Activated CD4-positive, alpha-beta T cell treated with anti-CD3 and anti-CD28 coated beads, Interleukin-2, amount 10 ng/mL, durations not matched to agents 24 days and 14 days (primary cell): Measurements from ENCODE around the gene NDUFA7. TPM values are rescaled to one million over a fixed set of nuclear protein-coding genes. Genes with fewer than 3 reads are reported as not detected.

Source experiments
- DNase-seq: peaks from one replicate; pipeline ENCODE4 v3.0.0; 2022
- H3K27ac Mint-ChIP-seq: one replicate; pipeline ENCODE4 v1.8.0; 2022; ENCODE audit warnings: mild to moderate bottlenecking, mixed read lengths
- H3K27me3 Mint-ChIP-seq: one replicate; pipeline ENCODE4 v1.8.0; 2022; ENCODE audit warnings: mixed read lengths
- H3K36me3 Mint-ChIP-seq: one replicate; pipeline ENCODE4 v1.8.0; 2022; ENCODE audit warnings: low read depth, mild to moderate bottlenecking, mixed read lengths
- H3K4me1 Mint-ChIP-seq: one replicate; pipeline ENCODE4 v1.8.0; 2021; ENCODE audit warnings: mixed read lengths
- H3K4me3 Mint-ChIP-seq: one replicate; pipeline ENCODE4 v1.8.0; 2022; ENCODE audit warnings: mild to moderate bottlenecking, moderate library complexity, mixed read lengths
- H3K9me3 Mint-ChIP-seq: one replicate; pipeline ENCODE4 v1.8.0; 2021; ENCODE audit warnings: mixed read lengths
- intact Hi-C: fragments of 100-400 bp; cut with micrococcal nuclease; formaldehyde crosslinking; loops from one replicate; pipeline ENCODE4 v1.15.1; 2023
- total RNA-seq: library from RNA; stranded (reverse); gene quantifications from 2 replicates; pipeline ENCODE4 v1.2.3, GENCODE V29; 2022

The NDUFA7 gene
- total RNA-seq, 1 donor from 2014 or later, result 54.3 TPM

DNA sequence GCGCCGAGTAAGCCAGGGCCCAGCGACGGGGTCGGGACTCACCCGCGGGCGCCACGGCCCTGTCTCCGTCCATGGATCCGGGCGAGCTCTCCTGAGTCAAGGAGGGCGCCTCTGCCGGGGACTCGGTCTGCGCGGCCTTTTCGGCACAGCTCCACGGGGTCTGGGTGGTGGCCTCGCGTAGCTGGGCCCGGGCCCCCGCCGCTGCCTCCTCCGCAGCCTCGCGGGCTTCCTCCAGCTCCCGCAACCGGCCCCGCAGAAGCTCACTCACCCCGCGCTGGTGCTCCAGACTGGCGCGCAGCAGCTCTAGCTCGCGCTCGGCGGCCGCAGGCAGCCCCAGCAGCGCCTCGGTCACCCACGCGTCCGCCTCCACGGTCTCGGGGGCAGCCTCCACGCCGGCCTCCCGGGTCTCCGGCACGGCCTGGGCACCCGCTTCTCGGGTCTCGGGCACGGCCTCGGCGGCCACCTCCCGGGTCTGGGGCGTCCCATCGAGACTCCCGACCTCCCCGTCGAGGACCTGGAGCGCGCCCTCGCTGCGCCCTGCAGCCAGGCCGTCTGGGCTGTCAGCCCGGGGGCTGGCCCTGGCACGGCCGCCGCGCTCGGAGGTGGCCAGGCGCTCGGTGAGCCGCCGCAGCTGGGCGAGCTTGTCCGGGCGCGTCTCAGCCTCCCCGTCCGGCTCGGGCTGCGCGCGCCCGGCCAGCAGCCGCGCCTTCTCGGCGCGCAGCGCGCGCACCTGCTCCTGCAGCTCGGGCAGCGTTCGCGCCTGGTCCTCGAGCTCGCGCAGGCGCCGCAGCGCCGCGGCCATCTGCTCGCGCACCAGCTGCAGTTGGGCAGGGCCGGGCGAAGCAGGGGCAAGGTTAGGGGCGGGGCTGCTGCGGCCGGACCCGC is 13.5 kb upstream of the NDUFA7 start:
- no peaks in the 10 kb centered on the region for H3K36me3 Mint-ChIP-seq
- peaks cover 37% of the 10 kb centered on the region for H3K27me3 Mint-ChIP-seq
- H3K27ac Mint-ChIP-seq, result no peak overlapping the region
- H3K4me3 Mint-ChIP-seq, result no peak overlapping the region
- intact Hi-C loops, result no loop called here
- H3K9me3 Mint-ChIP-seq, result no peaks in the 10 kb centered on the region
- DNase-seq, result peak; percentile 83
- H3K4me1 Mint-ChIP-seq, result peaks cover 5% of the 10 kb centered on the region

GRCh38 chr19:8333767-8334457 is 12.7 kb upstream of the NDUFA7 start:
- H3K27ac Mint-ChIP-seq, result no peak overlapping the region
- DNase-seq, result no peak
- no peaks in the 10 kb centered on the region for H3K9me3 Mint-ChIP-seq
- intact Hi-C loops, result no loop called here
- H3K36me3 Mint-ChIP-seq, result no peaks in the 10 kb centered on the region
- H3K27me3 Mint-ChIP-seq, result peaks cover 34% of the 10 kb centered on the region
- H3K4me1 Mint-ChIP-seq, result peaks cover 5% of the 10 kb centered on the region
- H3K4me3 Mint-ChIP-seq, result no peak overlapping the region

DNA sequence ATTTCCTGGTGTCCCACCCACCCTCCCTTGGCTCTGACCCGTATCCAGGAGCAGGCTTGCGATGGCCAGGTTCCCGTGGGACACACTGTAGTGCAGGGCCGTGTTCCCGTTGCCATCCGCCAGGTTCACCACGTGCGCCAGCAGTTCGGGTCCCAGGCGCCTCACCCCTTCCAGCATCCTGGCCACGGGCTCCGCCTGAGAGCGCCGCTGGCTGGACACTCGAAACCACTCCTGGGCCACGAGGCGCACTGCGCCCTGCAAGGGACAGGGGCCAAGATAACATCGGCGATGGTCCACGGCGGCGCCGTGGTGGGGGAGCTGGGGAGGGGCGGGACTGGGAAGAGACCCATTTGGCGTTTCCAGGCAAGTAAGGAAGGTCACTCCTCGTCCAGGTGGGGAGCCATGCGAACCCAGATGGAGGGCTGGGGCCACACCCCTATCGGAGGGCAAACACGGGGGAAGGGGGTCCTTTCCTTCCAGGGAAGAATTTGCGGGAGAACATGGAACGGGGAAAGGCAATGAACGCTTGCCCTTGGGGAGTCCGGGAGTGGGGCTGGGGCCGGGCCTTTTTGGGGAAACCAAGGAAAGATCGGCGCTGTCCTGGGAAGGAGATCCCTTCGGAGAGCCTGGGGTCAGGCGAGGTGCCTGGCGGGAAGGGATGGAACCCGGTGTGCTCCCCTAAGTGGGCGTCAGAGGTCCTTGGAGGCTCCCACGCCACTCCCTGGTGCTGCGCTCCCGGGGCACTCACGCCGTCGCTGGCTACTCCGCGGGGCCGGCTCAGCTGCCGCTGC is 12.0 kb upstream of the NDUFA7 start:
- no peaks in the 10 kb centered on the region for H3K9me3 Mint-ChIP-seq
- H3K4me3 Mint-ChIP-seq, result peak overlapping the region; percentile 21
- intact Hi-C loops, result no loop called here

DNA sequence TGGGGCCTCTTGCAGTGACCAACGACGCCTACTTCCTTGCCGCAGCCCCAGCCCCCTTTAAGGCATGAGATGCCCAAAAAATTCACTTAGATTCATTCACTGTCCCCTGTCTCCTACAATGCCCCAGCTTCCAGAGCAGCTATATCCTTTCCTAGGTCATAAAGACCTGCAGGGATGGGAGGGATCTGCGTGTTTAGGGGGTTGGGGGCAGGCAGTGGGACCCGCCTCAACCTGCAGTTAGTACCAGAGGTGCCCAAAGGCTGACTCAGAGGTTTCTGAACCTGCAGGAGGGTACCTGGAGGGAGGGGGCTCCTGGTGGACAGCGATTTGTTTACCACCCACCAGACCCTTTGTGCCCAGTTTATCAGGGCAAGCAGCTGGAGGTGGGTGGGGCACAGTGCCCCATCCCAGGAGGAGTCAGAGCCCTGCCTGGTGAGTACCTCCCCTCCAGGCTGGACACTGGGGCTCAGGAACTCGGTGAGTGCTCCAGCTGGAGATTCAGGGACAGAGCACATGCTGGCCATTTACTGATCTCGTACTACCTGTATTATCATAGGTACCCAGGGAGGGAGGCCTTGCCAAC is 10.2 kb upstream of the NDUFA7 start:
- Mint-ChIP-seq H3K36me3 (no peaks in the 10 kb centered on the region), H3K27ac (no peak overlapping the region), H3K27me3 (peaks cover 30% of the 10 kb centered on the region), H3K4me3 (no peak overlapping the region), H3K9me3 (no peaks in the 10 kb centered on the region), H3K4me1 (peaks cover 3% of the 10 kb centered on the region)
- intact Hi-C loops, result no loop called here
- no peak for DNase-seq

More for the DNA sequence above, 12.0 kb upstream of the NDUFA7 start:
- H3K27ac Mint-ChIP-seq, result no peak overlapping the region
- H3K27me3 Mint-ChIP-seq, result peaks cover 35% of the 10 kb centered on the region
- no peaks in the 10 kb centered on the region for H3K36me3 Mint-ChIP-seq
- peaks cover 5% of the 10 kb centered on the region for H3K4me1 Mint-ChIP-seq
- DNase-seq, result no peak

DNA sequence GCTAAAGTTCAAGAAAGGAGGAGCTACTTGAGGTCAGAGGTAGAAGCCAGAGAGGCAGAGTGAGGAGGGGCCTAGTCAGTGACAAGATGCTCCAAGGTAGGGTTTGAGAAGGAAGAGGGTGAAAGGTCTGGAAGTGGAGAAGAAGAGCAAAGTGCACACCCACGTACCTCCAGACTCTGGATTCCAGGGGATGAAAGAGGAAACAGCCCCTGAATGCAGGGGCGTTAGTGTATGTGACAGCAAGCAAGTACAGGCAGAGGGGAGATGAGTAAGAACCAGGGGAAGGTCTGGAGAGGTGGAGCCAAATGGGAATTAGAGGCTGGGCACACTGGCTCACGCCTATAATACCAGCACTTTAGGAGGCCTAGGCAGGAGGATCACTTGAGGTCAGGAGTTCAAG is 8.8 kb upstream of the NDUFA7 start:
- no peaks in the 10 kb centered on the region for H3K36me3 Mint-ChIP-seq
- intact Hi-C loops, result no loop called here
- peaks cover 23% of the 10 kb centered on the region for H3K27me3 Mint-ChIP-seq
- no peak for DNase-seq
- no peaks in the 10 kb centered on the region for H3K9me3 Mint-ChIP-seq
- H3K4me3 Mint-ChIP-seq, result no peak overlapping the region
- H3K27ac Mint-ChIP-seq, result no peak overlapping the region
- H3K4me1 Mint-ChIP-seq, result no peaks in the 10 kb centered on the region

DNA sequence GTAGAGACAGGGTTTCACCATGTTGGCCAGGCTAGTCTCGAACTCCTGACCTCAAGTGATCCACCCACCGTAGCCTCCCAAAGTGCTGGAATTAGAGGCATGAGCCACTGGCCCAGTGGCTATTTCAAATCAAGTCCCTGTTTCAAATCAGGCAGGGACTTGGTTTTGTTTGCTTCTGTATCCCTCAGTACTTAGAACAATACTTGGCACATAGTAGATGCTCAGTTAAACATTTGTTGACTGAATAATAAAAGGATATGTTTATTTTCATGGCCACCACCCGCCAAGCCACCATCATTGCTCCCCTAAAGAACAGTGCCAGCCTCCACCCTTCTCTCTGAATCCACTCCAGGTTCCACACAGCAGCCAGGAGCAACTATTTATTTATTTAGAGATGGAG is 4.3 kb upstream of the NDUFA7 start:
- DNase-seq, result no peak

DNA sequence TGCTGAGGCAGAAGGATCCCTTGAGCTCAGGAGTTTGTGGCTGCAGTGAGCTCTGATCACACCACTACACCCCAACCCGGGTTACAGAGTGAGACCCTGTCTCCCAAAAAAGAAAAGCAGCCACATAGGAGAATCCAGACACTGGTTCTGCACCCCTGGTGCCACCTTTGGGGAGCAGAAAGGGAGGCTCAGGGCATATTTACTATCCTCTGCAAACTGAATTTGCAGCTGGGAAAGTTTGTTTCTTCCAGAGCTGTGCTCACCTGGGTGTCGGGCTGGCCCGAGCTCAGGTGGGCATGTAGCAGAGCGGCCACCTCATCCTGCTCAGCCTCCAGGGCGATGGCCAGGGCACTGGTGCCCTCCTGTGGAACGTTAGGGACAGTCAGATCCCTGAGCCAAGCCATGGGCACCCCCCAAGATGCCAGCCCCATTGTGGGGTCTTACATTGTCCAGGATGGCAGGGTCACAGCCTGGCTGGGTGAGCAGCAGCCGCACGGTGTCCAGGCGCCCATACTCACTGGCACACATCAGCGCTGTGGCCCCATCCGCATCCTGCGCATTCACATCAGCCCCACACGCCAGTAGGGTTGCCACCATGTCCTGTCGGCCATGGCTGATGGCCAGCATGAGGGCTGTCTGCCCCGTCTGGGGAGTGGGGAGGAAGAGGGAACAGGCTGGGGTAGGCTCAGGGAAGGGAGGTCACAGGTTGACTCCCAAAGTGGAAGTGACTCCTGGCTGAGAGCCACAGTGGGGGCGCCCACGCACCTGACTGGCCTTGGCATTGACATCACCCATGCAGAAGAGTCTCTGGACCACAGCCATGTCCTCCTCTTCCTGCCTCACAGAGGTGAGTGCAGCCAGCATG is 3.2 kb upstream of the NDUFA7 start:
- intact Hi-C loops, result loop anchor here (5.0 kb wide), 1 partner anchor 72 kb away; no protein-coding TSS in a partner anchor
- peaks cover 35% of the 10 kb centered on the region for H3K36me3 Mint-ChIP-seq
- H3K27ac Mint-ChIP-seq, result no peak overlapping the region
- peaks cover 20% of the 10 kb centered on the region for H3K4me1 Mint-ChIP-seq
- no peak for DNase-seq
- H3K4me3 Mint-ChIP-seq, result no peak overlapping the region
- H3K9me3 Mint-ChIP-seq, result no peaks in the 10 kb centered on the region
- peaks cover 10% of the 10 kb centered on the region for H3K27me3 Mint-ChIP-seq

More for the DNA sequence above, 4.3 kb upstream of the NDUFA7 start:
- Mint-ChIP-seq H3K27me3 (peaks cover 10% of the 10 kb centered on the region), H3K4me3 (no peak overlapping the region), H3K36me3 (peaks cover 33% of the 10 kb centered on the region), H3K9me3 (no peaks in the 10 kb centered on the region), H3K4me1 (peaks cover 12% of the 10 kb centered on the region), H3K27ac (no peak overlapping the region)
- intact Hi-C loops, result no loop called here

DNA sequence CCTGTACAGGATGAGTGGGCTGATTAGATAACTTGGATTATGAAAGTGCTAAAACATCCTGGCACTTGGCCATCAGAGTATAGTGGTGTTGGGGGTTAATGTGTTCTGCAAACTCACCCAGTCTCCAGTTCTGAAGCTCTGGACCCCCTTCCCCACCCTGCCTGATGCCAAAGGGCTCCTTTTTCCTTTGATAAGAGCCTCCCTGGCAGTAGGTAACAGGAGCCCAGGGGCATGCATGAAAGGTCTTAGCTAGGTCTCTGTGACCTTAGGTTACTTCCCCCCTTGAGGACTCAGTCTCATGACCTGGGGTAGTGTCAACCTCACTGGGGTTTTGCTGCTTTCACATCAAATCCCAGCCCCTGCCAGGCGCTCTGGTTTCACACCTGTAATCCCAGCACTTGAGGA is 2.6 kb upstream of the NDUFA7 start:
- Mint-ChIP-seq H3K4me3 (no peak overlapping the region), H3K36me3 (peaks cover 35% of the 10 kb centered on the region), H3K4me1 (peaks cover 21% of the 10 kb centered on the region), H3K27me3 (peaks cover 10% of the 10 kb centered on the region), H3K9me3 (no peaks in the 10 kb centered on the region), H3K27ac (peak overlapping the region; percentile 41)
- DNase-seq, result no peak
- intact Hi-C loops, result loop anchor here (5.0 kb wide), 1 partner anchor 71 kb away; no protein-coding TSS in a partner anchor

DNA sequence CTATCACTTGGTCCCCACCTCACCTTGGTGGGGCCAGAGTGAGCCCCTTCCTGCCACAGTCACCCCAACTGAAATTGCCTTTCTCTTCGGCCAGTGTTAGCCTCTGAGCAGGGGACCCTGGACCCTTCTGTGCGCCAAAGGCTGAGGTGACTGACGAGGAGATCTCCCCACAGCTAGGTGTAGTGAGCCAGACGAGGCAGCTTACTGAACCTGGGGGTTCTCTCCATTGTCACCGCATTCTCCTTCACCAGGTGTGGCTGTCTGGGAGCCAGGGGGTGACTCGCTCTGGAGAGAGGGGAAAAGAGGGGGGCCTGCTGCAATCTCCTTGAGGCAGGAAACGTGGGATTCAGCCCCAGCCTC is 1.4 kb upstream of the NDUFA7 start:
- no peaks in the 10 kb centered on the region for H3K9me3 Mint-ChIP-seq
- DNase-seq, result no peak
- H3K4me1 Mint-ChIP-seq, result peaks cover 21% of the 10 kb centered on the region
- H3K27me3 Mint-ChIP-seq, result peaks cover 4% of the 10 kb centered on the region
- peak overlapping the region; percentile 100 for H3K4me3 Mint-ChIP-seq
- H3K36me3 Mint-ChIP-seq, result peaks cover 35% of the 10 kb centered on the region
- intact Hi-C loops, result loop anchor here (5.0 kb wide), 1 partner anchor 70 kb away; no protein-coding TSS in a partner anchor
- H3K27ac Mint-ChIP-seq, result peak overlapping the region; percentile 99

DNA sequence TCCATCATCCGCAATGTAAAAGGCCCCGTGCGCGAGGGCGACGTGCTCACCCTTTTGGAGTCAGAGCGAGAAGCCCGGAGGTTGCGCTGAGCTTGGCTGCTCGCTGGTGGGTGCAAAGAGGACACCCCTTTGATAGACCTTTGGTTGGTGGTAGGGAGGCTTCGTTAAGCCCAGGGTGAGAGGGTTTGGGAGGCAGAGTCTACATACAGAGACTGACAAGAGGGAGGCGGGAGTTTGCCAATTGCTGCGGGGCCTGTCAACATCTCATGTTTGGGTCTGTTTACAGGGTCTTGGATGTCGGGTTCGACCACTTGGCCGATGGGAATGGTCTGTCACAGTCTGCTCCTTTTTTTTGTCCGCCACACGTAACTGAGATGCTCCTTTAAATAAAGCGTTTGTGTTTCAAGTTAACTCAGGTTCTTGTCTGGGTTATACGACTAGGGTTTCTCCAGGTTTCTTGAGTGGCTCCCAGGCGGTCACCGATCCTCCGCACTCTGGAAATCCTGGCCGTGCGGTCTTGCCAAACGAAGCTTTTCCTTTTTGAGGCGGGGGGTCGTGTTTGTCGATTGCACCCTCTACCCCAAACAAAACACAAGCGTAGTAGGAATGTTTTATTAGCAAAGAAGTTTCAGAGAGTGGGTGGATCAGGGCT is 937 bp upstream of the NDUFA7 start:
- H3K9me3 Mint-ChIP-seq, result no peaks in the 10 kb centered on the region
- no peak for DNase-seq
- H3K27me3 Mint-ChIP-seq, result peaks cover 4% of the 10 kb centered on the region
- intact Hi-C loops, result loop anchor here (1.0 to 5.0 kb wide), 4 partner anchors 14 to 70 kb away; partner anchors contain the start of genes CD320 and RAB11B
- peaks cover 35% of the 10 kb centered on the region for H3K36me3 Mint-ChIP-seq
- peak overlapping the region; percentile 99 for H3K27ac Mint-ChIP-seq
- peaks cover 21% of the 10 kb centered on the region for H3K4me1 Mint-ChIP-seq
- H3K4me3 Mint-ChIP-seq, result peak overlapping the region; percentile 100

DNA sequence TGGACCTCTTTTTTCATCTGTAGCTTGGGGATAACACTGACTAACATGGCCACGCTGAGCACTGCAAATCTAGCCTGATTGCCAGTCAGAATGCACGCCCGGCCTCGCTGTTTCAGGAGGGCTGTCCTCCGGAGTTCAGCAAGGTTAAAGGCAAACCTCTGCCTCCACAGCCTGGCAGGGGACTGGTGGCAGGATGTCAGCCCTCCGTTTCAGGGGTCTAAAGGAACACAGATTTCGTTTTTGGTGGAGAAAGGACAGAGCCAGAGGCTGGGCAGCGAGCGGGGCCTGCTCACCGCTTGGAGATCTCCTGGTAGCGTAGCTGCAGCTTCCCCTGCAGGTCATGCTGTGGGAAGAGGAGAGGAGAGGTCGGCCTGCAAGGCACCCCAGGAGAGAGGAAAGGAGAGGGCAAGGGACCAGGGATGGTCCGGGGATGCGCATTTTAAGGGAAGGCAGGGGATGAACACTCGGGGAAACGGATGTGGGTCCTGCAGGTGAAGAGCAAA is 560 bp downstream of the NDUFA7 start:
- intact Hi-C loops, result loop anchor here (1.0 to 5.0 kb wide), 4 partner anchors 12 to 70 kb away; partner anchors contain the start of genes CD320 and RAB11B
- H3K4me1 Mint-ChIP-seq, result peaks cover 21% of the 10 kb centered on the region
- no peak for DNase-seq
- H3K36me3 Mint-ChIP-seq, result peaks cover 40% of the 10 kb centered on the region
- no peaks in the 10 kb centered on the region for H3K9me3 Mint-ChIP-seq
- H3K27ac Mint-ChIP-seq, result peak overlapping the region; percentile 99
- H3K4me3 Mint-ChIP-seq, result peak overlapping the region; percentile 100
- H3K27me3 Mint-ChIP-seq, result no peaks in the 10 kb centered on the region
